ENCODE measurements around the gene BORCS8. TPM values are rescaled to one million over a fixed set of nuclear protein-coding genes. Genes with fewer than 3 reads are reported as not detected.

BORCS8 gene
- polyA plus RNA-seq, 5 donors = 16.3 to 20.7 (median 17.6) TPM

Other genes with a start within 250 kb of the BORCS8 start
- gene SUGP2, start 158.6 kb downstream of the BORCS8 start, polyA plus RNA-seq (ENCODE audit: insufficient read depth in 1 of 5, insufficient read length in 5 of 5, low replicate concordance in 1 of 5) = 100 to 1,000 TPM in 3 of 5 donors, 10 to 100 TPM in 2; 93.2 to 132 (median 100) TPM
- 10 to 100 TPM; 26.6 to 43.7 (median 33.1) TPM for gene ARMC6, start 158.5 kb downstream of the BORCS8 start, polyA plus RNA-seq (ENCODE audit: insufficient read depth in 1 of 5, insufficient read length in 5 of 5, low replicate concordance in 1 of 5)
- gene SLC25A42, start 128.2 kb downstream of the BORCS8 start, polyA plus RNA-seq (ENCODE audit: insufficient read depth in 1 of 5, insufficient read length in 5 of 5, low replicate concordance in 1 of 5) = 10 to 100 TPM; 10.2 to 15.9 (median 12.9) TPM
- gene TMEM161A, start 53.7 kb downstream of the BORCS8 start, polyA plus RNA-seq (ENCODE audit: insufficient read depth in 1 of 5, insufficient read length in 5 of 5, low replicate concordance in 1 of 5) = 10 to 100 TPM; 19.4 to 31.3 (median 25.3) TPM
- 1 to 10 TPM; 1.5 to 3.6 (median 3.5) TPM for gene MEF2B, start 21.9 kb downstream of the BORCS8 start, polyA plus RNA-seq (ENCODE audit: insufficient read depth in 1 of 5, insufficient read length in 5 of 5, low replicate concordance in 1 of 5)
- gene RFXANK, start 106 bp upstream of the BORCS8 start, polyA plus RNA-seq (ENCODE audit: insufficient read depth in 1 of 5, insufficient read length in 5 of 5, low replicate concordance in 1 of 5) = 10 to 100 TPM; 55.3 to 88.3 (median 68.3) TPM
- gene NR2C2AP, start 11.3 kb upstream of the BORCS8 start, polyA plus RNA-seq (ENCODE audit: insufficient read depth in 1 of 5, insufficient read length in 5 of 5, low replicate concordance in 1 of 5) = 10 to 100 TPM in 4 of 5 donors, 1 to 10 TPM in 1; 9.4 to 14.9 (median 12.6) TPM
- gene NCAN, start 19.8 kb upstream of the BORCS8 start, polyA plus RNA-seq (ENCODE audit: insufficient read depth in 1 of 5, insufficient read length in 5 of 5, low replicate concordance in 1 of 5) = under 1 TPM; 0.03 to 0.09 (median 0.05) TPM
- 1 to 10 TPM; 4.9 to 9.1 (median 6.0) TPM for gene TM6SF2, start 81.1 kb upstream of the BORCS8 start, polyA plus RNA-seq (ENCODE audit: insufficient read depth in 1 of 5, insufficient read length in 5 of 5, low replicate concordance in 1 of 5)
- 10 to 100 TPM; 38.6 to 57.1 (median 50.4) TPM for gene SUGP1, start 128.4 kb upstream of the BORCS8 start, polyA plus RNA-seq (ENCODE audit: insufficient read depth in 1 of 5, insufficient read length in 5 of 5, low replicate concordance in 1 of 5)
- gene MAU2, start 128.7 kb upstream of the BORCS8 start, polyA plus RNA-seq (ENCODE audit: insufficient read depth in 1 of 5, insufficient read length in 5 of 5, low replicate concordance in 1 of 5) = 10 to 100 TPM; 49.9 to 81.4 (median 61.9) TPM
- gene GATAD2A, start 213.5 kb upstream of the BORCS8 start, polyA plus RNA-seq (ENCODE audit: insufficient read depth in 1 of 5, insufficient read length in 5 of 5, low replicate concordance in 1 of 5) = 10 to 100 TPM; 33.1 to 57.9 (median 43.8) TPM